Jurkat, Clone E6-1 (cell line): Measurements from ENCODE around the gene PIH1D1.
"Not testable (repeated sequence)": the region's sequence is repeated elsewhere in the genome, so short reads cannot be mapped to it uniquely, and the experiment has no call there.

Experiments used
- DNase-seq: peaks from one replicate; pipeline ENCODE4 v3.0.0-alpha.2; 2011; ENCODE audit warnings: low read depth, low spot score
- H3K4me3 ChIP-seq: 2 replicates; pipeline ENCODE4 v1.5.1; 2011; ENCODE audit warnings: mild to moderate bottlenecking, low read length, control low read depth, moderate library complexity

Gene PIH1D1

GRCh38 chr19:49486710-49487276, 35.2 kb upstream of the PIH1D1 start:
- no peak for DNase-seq
- peak overlapping the region; percentile 45 for H3K4me3 ChIP-seq

DNA sequence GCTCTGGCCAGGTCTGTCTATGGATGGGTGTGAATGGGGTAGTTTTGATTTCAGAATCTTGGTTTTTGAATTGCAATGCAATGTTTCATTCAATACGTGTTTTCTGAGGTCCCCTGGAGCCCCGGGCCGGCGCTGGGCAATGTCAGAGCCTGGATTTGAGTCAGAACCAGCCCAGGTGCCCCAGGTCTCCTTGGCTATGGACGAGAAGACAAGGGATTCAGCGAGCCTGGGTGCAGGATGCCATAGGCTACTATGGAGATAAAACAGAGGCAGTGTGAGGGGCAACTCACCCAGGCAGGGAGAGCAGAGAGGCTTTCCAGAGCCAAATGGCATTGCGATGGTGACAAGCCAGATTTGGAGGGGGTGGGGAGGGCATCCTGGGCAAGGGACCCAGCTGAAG, 34.6 kb upstream of the PIH1D1 start:
- no peak for DNase-seq
- no peak overlapping the region for H3K4me3 ChIP-seq

DNA sequence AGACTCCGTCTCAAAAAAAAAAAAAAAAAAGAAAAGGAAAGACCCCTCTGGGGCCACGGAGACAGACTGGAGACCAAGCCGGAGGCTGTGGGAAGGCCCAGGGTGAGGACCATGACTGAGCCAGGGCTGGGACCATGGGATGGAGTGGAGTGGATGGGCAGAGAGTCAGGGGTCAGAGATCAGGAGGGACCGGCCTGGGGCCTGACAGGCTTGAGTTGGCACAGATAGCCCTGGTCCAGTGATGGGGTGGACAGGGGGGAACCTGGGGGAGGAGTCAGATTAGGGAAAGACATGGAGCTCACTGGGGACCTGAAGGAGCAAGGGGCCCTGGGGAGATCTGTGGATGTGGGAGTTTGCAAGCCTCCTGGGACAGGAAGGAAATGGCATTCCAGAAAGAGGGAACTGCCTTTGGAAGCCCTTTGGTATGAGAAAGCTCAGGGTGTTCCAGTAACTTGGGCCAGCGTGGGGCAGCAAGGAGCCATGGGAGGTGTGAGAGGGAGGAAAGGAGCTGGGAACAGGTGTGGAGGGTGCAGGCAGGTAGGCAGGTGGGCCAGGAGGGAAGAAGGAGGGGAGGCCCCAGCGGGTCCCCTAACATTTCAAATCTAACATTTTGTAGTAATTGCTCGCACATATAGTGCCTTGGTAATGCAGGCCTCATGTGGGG, 29.5 kb upstream of the PIH1D1 start:
- no peak overlapping the region for H3K4me3 ChIP-seq
- DNase-seq: no peak

GRCh38 chr19:49479975-49480628, 28.5 kb upstream of the PIH1D1 start:
- no peak overlapping the region for H3K4me3 ChIP-seq
- DNase-seq: no peak

DNA sequence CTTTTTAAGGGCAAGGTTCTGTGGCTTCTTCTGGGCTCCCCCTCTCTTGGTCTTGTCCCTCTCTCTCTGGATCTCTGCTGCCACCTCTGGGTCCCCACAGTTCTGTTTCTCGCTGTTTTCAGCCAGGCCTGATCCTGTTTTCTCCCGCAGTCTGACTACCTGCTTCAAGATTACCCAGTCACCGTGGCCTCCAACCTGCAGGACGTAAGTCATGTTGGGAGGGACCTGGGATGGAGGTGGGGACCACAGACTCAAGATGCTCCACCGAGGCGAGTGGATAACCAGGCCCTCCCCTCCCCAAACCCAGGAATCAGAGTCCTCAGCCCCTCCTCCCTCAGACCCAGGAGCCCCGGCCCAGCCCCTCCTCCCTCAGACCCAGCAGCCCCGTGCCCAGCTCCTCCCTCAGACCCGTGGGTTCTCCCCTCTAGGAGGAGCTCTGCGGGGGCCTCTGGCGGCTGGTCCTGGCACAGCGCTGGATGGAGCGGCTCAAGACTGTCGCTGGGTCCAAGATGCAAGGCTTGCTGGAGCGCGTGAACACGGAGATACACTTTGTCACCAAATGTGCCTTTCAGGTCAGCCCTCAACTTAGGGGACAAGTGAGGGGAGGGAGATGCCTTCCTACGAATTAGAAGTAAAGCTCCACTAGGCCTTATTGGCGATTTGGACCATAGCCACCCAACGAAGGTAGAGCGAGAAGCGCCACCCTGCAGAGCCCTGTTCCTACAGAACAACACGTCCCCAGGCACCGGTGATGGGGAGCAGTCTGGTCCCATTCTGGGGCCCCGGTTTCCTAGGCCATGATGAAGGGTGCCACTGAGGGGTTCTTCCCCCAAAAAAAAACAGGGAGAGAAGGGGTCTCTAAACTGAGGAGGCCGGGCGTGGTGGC, 24.6 kb upstream of the PIH1D1 start:
- no peak overlapping the region for H3K4me3 ChIP-seq
- no peak for DNase-seq

GRCh38 chr19:49475191-49475917, 23.7 kb upstream of the PIH1D1 start:
- DNase-seq: no peak
- H3K4me3 ChIP-seq: peak overlapping the region; percentile 62

- no peak for DNase-seq
- H3K4me3 ChIP-seq: peak overlapping the region; percentile 62
Measured at GRCh38 chr19:49474542-49474924, 22.9 kb upstream of the PIH1D1 start.

GRCh38 chr19:49473868-49474541, 22.4 kb upstream of the PIH1D1 start, which contains the start of gene FLT3LG:
FLT3LG (plus strand) TSS chr19:49474215; CDS start chr19:49474640, 425 bp downstream.
- peak within 1 kb of the TSS; percentile 62 for H3K4me3 ChIP-seq
- peak; percentile 87 for DNase-seq

DNA sequence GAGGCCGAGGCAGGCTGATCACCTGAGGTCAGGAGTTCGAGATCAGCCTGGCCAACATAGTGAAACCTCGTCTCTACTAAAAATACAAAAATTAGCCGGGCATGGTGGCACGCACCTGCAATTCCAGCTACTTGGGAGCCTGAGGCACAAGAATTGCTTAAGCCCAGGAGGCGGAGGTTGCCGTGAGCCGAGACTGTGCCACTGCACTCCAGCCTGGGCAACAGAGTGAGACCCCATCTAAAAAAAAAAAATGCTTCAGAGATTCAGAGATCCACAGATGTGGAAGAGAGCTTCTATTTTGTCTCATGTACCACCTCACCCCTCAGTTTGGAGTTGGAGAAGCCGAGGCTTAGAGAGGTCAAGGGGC, 21.9 kb upstream of the PIH1D1 start:
- H3K4me3 ChIP-seq: peak overlapping the region; percentile 62
- DNase-seq: not testable (repeated sequence)

- H3K4me3 ChIP-seq: no peak overlapping the region
- DNase-seq: no peak
Measured at GRCh38 chr19:49472936-49473335, 21.3 kb upstream of the PIH1D1 start.

- H3K4me3 ChIP-seq: no peak overlapping the region
- DNase-seq: no peak
Measured at GRCh38 chr19:49470615-49470978, 19.0 kb upstream of the PIH1D1 start.

GRCh38 chr19:49469828-49470614, 18.4 kb upstream of the PIH1D1 start:
- H3K4me3 ChIP-seq: no peak overlapping the region
- peak; percentile 58 for DNase-seq

GRCh38 chr19:49468746-49469447, 17.3 kb upstream of the PIH1D1 start:
- peak; percentile 74 for DNase-seq
- H3K4me3 ChIP-seq: no peak overlapping the region

DNA sequence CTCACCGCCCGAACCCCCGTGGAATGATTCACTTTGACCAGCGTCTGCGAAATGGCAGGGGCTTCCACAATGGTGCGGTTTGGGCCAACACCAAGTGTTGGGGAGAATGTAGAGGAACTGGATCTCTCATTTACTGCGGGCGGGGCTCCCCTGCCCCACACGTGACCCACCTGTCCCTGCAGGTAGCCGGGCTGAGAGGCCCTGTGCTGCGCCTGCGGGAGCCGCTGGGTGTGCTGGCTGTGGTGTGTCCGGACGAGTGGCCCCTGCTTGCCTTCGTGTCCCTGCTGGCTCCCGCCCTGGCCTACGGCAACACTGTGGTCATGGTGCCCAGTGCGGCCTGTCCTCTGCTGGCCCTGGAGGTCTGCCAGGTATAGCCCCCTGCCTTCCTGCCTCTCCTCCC, 16.6 kb upstream of the PIH1D1 start:
- no peak for DNase-seq
- no peak overlapping the region for H3K4me3 ChIP-seq

GRCh38 chr19:49465371-49465770, 13.8 kb upstream of the PIH1D1 start:
- DNase-seq: no peak

GRCh38 chr19:49463960-49464740, 12.5 kb upstream of the PIH1D1 start:
- H3K4me3 ChIP-seq: no peak overlapping the region
- DNase-seq: no peak

More at GRCh38 chr19:49465371-49465770, 13.8 kb upstream of the PIH1D1 start:
- no peak overlapping the region for H3K4me3 ChIP-seq

DNA sequence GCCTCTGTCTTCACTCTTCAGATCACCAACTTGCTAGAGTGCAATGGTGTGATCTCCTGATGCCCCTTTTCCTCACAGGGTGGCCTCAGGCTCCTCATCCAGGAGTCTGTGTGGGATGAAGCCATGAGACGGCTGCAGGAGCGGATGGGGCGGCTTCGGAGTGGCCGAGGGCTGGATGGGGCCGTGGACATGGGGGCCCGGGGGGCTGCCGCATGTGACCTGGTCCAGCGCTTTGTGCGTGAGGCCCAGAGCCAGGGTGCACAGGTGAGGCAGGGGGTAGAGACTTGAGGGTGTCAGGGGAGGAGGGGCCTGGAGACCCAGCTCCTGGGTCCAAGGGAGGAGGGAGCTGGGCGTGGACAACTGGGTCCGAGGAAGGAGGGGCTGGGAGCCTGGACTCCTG, 10.9 kb upstream of the PIH1D1 start:
- DNase-seq: no peak

More for the DNA sequence above, 10.9 kb upstream of the PIH1D1 start:
- H3K4me3 ChIP-seq: no peak overlapping the region
